ENCODE data around the gene MLANA. TPM values are rescaled to one million over a fixed set of nuclear protein-coding genes. Genes with fewer than 3 reads are reported as not detected.

MLANA gene
- total RNA-seq, 1 experiment from 2014 or later = not detected

GRCh38 chr9:5915438-5915837 lies 24.7 kb downstream of the MLANA start:
- H3K4me3 Mint-ChIP-seq = no peak overlapping the region
- ChIA-PET POLR2A (no interaction called here), CTCF (no interaction called here)
- H3K27me3 Mint-ChIP-seq (ENCODE audit: low read depth) = no peaks in the 10 kb centered on the region
- H3K4me1 Mint-ChIP-seq = no peaks in the 10 kb centered on the region
- H3K36me3 Mint-ChIP-seq = no peaks in the 10 kb centered on the region
- DNase-seq (ENCODE audit: low spot score) (no peak), ATAC-seq (no peak)
- no peak overlapping the region for H3K27ac Mint-ChIP-seq
- TF ChIP-seq ZNF263 (CRISPR knock-in tag; IDR thresholded peaks at IDR 0.05; ENCODE audit: low read depth) (no peak), HMGA2 (CRISPR knock-in tag; IDR thresholded peaks at IDR 0.05) (no peak), GTF2I (CRISPR knock-in tag; conservative IDR thresholded peaks at IDR 0.05) (no peak), KAT7 (CRISPR knock-in tag; IDR thresholded peaks at IDR 0.05; ENCODE audit: borderline replicate concordance) (no peak), ATF6 (CRISPR knock-in tag; IDR thresholded peaks at IDR 0.05) (no peak), NFE2L1 (CRISPR knock-in tag; IDR thresholded peaks at IDR 0.05) (no peak), ZNF671 (CRISPR knock-in tag; IDR thresholded peaks at IDR 0.05) (no peak), MYBL2 (CRISPR knock-in tag; IDR thresholded peaks at IDR 0.05) (no peak), ELF4 (CRISPR knock-in tag; IDR thresholded peaks at IDR 0.05; ENCODE audit: low read depth) (no peak)
- TF ChIP-seq, protein P1, sequence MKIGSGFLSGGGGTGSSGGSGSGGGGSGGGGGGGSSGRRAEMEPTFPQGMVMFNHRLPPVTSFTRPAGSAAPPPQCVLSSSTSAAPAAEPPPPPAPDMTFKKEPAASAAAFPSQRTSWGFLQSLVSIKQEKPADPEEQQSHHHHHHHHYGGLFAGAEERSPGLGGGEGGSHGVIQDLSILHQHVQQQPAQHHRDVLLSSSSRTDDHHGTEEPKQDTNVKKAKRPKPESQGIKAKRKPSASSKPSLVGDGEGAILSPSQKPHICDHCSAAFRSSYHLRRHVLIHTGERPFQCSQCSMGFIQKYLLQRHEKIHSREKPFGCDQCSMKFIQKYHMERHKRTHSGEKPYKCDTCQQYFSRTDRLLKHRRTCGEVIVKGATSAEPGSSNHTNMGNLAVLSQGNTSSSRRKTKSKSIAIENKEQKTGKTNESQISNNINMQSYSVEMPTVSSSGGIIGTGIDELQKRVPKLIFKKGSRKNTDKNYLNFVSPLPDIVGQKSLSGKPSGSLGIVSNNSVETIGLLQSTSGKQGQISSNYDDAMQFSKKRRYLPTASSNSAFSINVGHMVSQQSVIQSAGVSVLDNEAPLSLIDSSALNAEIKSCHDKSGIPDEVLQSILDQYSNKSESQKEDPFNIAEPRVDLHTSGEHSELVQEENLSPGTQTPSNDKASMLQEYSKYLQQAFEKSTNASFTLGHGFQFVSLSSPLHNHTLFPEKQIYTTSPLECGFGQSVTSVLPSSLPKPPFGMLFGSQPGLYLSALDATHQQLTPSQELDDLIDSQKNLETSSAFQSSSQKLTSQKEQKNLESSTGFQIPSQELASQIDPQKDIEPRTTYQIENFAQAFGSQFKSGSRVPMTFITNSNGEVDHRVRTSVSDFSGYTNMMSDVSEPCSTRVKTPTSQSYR (CRISPR knock-in tag; IDR thresholded peaks at IDR 0.05) = no peak
- TF ChIP-seq, protein P2, sequence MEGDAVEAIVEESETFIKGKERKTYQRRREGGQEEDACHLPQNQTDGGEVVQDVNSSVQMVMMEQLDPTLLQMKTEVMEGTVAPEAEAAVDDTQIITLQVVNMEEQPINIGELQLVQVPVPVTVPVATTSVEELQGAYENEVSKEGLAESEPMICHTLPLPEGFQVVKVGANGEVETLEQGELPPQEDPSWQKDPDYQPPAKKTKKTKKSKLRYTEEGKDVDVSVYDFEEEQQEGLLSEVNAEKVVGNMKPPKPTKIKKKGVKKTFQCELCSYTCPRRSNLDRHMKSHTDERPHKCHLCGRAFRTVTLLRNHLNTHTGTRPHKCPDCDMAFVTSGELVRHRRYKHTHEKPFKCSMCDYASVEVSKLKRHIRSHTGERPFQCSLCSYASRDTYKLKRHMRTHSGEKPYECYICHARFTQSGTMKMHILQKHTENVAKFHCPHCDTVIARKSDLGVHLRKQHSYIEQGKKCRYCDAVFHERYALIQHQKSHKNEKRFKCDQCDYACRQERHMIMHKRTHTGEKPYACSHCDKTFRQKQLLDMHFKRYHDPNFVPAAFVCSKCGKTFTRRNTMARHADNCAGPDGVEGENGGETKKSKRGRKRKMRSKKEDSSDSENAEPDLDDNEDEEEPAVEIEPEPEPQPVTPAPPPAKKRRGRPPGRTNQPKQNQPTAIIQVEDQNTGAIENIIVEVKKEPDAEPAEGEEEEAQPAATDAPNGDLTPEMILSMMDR (IDR thresholded peaks at IDR 0.05) = no peak
- TF ChIP-seq, protein P3, sequence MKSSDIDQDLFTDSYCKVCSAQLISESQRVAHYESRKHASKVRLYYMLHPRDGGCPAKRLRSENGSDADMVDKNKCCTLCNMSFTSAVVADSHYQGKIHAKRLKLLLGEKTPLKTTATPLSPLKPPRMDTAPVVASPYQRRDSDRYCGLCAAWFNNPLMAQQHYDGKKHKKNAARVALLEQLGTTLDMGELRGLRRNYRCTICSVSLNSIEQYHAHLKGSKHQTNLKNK (CRISPR knock-in tag; IDR thresholded peaks at IDR 0.05) = no peak
- TF ChIP-seq, protein P4, sequence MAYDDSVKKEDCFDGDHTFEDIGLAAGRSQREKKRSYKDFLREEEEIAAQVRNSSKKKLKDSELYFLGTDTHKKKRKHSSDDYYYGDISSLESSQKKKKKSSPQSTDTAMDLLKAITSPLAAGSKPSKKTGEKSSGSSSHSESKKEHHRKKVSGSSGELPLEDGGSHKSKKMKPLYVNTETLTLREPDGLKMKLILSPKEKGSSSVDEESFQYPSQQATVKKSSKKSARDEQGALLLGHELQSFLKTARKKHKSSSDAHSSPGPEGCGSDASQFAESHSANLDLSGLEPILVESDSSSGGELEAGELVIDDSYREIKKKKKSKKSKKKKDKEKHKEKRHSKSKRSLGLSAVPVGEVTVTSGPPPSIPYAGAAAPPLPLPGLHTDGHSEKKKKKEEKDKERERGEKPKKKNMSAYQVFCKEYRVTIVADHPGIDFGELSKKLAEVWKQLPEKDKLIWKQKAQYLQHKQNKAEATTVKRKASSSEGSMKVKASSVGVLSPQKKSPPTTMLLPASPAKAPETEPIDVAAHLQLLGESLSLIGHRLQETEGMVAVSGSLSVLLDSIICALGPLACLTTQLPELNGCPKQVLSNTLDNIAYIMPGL (CRISPR knock-in tag; IDR thresholded peaks at IDR 0.05) = no peak
- H3K9me3 Mint-ChIP-seq = 0 out of 2 replicates have a peak, but pooled peaks cover 2% of the 10 kb centered on the region

- Mint-ChIP-seq H3K27ac (no peak overlapping the region), H3K36me3 (peaks cover 6% of the 10 kb centered on the region; the same call in 1 of the 2 replicates), H3K4me1 (no peaks in the 10 kb centered on the region), H3K27me3 (ENCODE audit: low read depth) (no peaks in the 10 kb centered on the region), H3K4me3 (no peak overlapping the region), H3K9me3 (0 out of 2 replicates have a peak, but pooled peaks cover 2% of the 10 kb centered on the region)
- ATAC-seq (no peak), DNase-seq (ENCODE audit: low spot score) (no peak)
- TF ChIP-seq NFE2L1 (CRISPR knock-in tag; IDR thresholded peaks at IDR 0.05) = no peak
- no peak for TF ChIP-seq CBFB (CRISPR knock-in tag; IDR thresholded peaks at IDR 0.05; ENCODE audit: low read depth)
- no peak for TF ChIP-seq NFYB (CRISPR knock-in tag; conservative IDR thresholded peaks at IDR 0.05; ENCODE audit: low read depth)
- no peak for TF ChIP-seq SMAD3 (CRISPR knock-in tag; IDR thresholded peaks at IDR 0.05; ENCODE audit: borderline replicate concordance)
- TF ChIP-seq ZNF219 (CRISPR knock-in tag; IDR thresholded peaks at IDR 0.05; ENCODE audit: borderline replicate concordance) = no peak
- TF ChIP-seq TP53 (CRISPR knock-in tag; IDR thresholded peaks at IDR 0.05) = no peak
- no peak for TF ChIP-seq MYBL2 (CRISPR knock-in tag; IDR thresholded peaks at IDR 0.05)
- TF ChIP-seq, protein P5, sequence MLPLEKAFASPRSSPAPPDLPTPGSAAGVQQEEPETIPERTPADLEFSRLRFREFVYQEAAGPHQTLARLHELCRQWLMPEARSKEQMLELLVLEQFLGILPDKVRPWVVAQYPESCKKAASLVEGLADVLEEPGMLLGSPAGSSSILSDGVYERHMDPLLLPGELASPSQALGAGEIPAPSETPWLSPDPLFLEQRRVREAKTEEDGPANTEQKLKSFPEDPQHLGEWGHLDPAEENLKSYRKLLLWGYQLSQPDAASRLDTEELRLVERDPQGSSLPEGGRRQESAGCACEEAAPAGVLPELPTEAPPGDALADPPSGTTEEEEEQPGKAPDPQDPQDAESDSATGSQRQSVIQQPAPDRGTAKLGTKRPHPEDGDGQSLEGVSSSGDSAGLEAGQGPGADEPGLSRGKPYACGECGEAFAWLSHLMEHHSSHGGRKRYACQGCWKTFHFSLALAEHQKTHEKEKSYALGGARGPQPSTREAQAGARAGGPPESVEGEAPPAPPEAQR (CRISPR knock-in tag; IDR thresholded peaks at IDR 0.05) = no peak
- TF ChIP-seq ZNF396 (CRISPR knock-in tag; IDR thresholded peaks at IDR 0.05; ENCODE audit: borderline replicate concordance) = no peak
- no peak for TF ChIP-seq ESRRA (CRISPR knock-in tag; IDR thresholded peaks at IDR 0.05; ENCODE audit: borderline replicate concordance)
- no peak for TF ChIP-seq FOXK1 (CRISPR knock-in tag; IDR thresholded peaks at IDR 0.05)
- no peak for TF ChIP-seq ZNF423 (CRISPR knock-in tag; IDR thresholded peaks at IDR 0.05)
- CTCF ChIA-PET = no interaction called here
- POLR2A ChIA-PET = no interaction called here
Observed at GRCh38 chr9:5917273-5917672, 26.6 kb downstream of the MLANA start.
